Immature natural killer cell (primary cell): Measurements from ENCODE around the gene GOLGA8K. TPM values are rescaled to one million over a fixed set of nuclear protein-coding genes. Genes with fewer than 3 reads are reported as not detected.

ENCODE experiments used
- polyA plus RNA-seq, 3 donors: library from polyadenylated mRNA; unstranded; fragments of 300-500 nt; fragmentation: Illumina TruSeq; gene quantifications; one replicate each; pipeline ENCODE4 v1.2.3, GENCODE V29; 2021

The GOLGA8K gene
- polyA plus RNA-seq, 3 donors from 2014 or later: not detected

Other genes with a start within 250 kb of the GOLGA8K start
- 10 to 100 TPM in 1 of 3 donors, 1 to 10 TPM in 2; 2.3 to 17.1 (median 7.1) TPM for gene GOLGA8O, start 52.3 kb upstream of the GOLGA8K start, polyA plus RNA-seq
- 1 to 10 TPM; 1.6 to 7.6 (median 1.9) TPM for gene GOLGA8N, start 190.2 kb upstream of the GOLGA8K start, polyA plus RNA-seq
- gene ARHGAP11A, start 212.2 kb upstream of the GOLGA8K start, polyA plus RNA-seq: 1 to 10 TPM in 2 of 3 donors, under 1 TPM in 1; 0.58 to 5.1 (median 1.7) TPM
- gene SCG5, start 238.4 kb upstream of the GOLGA8K start, polyA plus RNA-seq: under 1 TPM in 1 of 3 donors, not detected in 2; 0.45 TPM